Measurements from ENCODE around the gene PLA2G7.

Gene PLA2G7

GRCh38 chr6:46687619-46688097 lies 47.5 kb downstream of the PLA2G7 start, which contains the start of gene TDRD6:
Gene TDRD6 (plus strand): TSS chr6:46687885. CDS start chr6:46688129, 244 bp downstream.
- no peak for DNase-seq

GRCh38 chr6:46684771-46685170 lies 50.4 kb downstream of the PLA2G7 start:
- no peak for DNase-seq

- DNase-seq, result no peak
Measured at GRCh38 chr6:46677314-46677654, 57.9 kb downstream of the PLA2G7 start.

GRCh38 chr6:46676604-46677313 lies 58.4 kb downstream of the PLA2G7 start:
- DNase-seq, result no peak

GRCh38 chr6:46674410-46674809 lies 60.8 kb downstream of the PLA2G7 start:
- no peak for DNase-seq

- DNase-seq, result no peak
Measured at GRCh38 chr6:46667377-46667776, 67.8 kb downstream of the PLA2G7 start.

- DNase-seq, result no peak
Measured at GRCh38 chr6:46661483-46661882, 73.7 kb downstream of the PLA2G7 start.

GRCh38 chr6:46657642-46658041 lies 77.5 kb downstream of the PLA2G7 start:
- DNase-seq, result no peak

GRCh38 chr6:46655803-46656202 lies 79.4 kb downstream of the PLA2G7 start:
- DNase-seq, result no peak

Data from stimulated activated CD4-positive, alpha-beta T cell treated with anti-CD3 and anti-CD28 coated beads, Interleukin-4, amount 100 ng/mL, for 24 hours (primary cell).